Naive thymus-derived CD4-positive, alpha-beta T cell (primary cell): ENCODE results near the gene LIMS4. TPM values are rescaled to one million over a fixed set of nuclear protein-coding genes. Genes with fewer than 3 reads are reported as not detected.
"Not testable (repeated sequence)": the region's sequence is repeated elsewhere in the genome, so short reads cannot be mapped to it uniquely, and the experiment has no call there.

Experiments
- ATAC-seq: fragments of 150-1000 bp; cut with Tn5 transposase; 2 replicates; pipeline ENCODE4 v1.10.0; 2021; ENCODE audit warnings: mild to moderate bottlenecking, moderate library complexity
- CTCF ChIA-PET: fragments of 350-600 bp; sonication (Branson Sonifier 250); formaldehyde crosslinking; loops from one replicate; lab custom pipeline; 2021; ENCODE audit warnings: antibody characterized with exemption; lab: Charles Lee
- POLR2A ChIA-PET: fragments of 350-600 bp; sonication (Branson Sonifier 250); formaldehyde crosslinking; loops from one replicate; lab custom pipeline; 2021; ENCODE audit warnings: antibody characterized with exemption, inconsistent platforms; lab: Charles Lee
- DNase-seq, 9 donors: peaks; one replicate each; pipeline versions ENCODE4 v3.0.0 to v3.0.0-alpha.2; 2020 to 2022; ENCODE audit warnings: mixed read lengths in 1 of 9
- H3K27ac ChIP-seq: one replicate; pipeline ENCODE4 v1.7.0; 2013; ENCODE audit warnings: mild to moderate bottlenecking, low read depth, low read length, moderate library complexity
- H3K27me3 ChIP-seq, 2 donors: one replicate each; pipeline ENCODE4 v1.7.0; 2013; ENCODE audit warnings: low read length in 2 of 2, mild to moderate bottlenecking in 2 of 2, moderate library complexity in 2 of 2; ENCODE audit not compliant: control insufficient read depth in 2 of 2, insufficient read depth in 2 of 2
- H3K36me3 ChIP-seq, 3 experiments: 1 replicate in 2 of 3; 2 replicates in 1 of 3; pipeline ENCODE4 v1.7.0; 2013; ENCODE audit warnings: low read length in 3 of 3, mild to moderate bottlenecking in 3 of 3, moderate library complexity in 1 of 3; ENCODE audit not compliant: insufficient read depth in 3 of 3, control insufficient read depth in 2 of 3
- H3K4me1 ChIP-seq, 2 donors: one replicate each; pipeline ENCODE4 v1.7.0; 2013; ENCODE audit warnings: low read length in 2 of 2, mild to moderate bottlenecking in 2 of 2, moderate library complexity in 1 of 2; ENCODE audit not compliant: control insufficient read depth in 2 of 2, insufficient read depth in 2 of 2
- H3K4me3 ChIP-seq: 2 replicates; pipeline ENCODE4 v1.7.0; 2013; ENCODE audit warnings: mild to moderate bottlenecking, low read length
- H3K9me3 ChIP-seq, 3 experiments: 1 replicate in 2 of 3; 2 replicates in 1 of 3; pipeline ENCODE4 v1.7.0; 2013; ENCODE audit warnings: low read length in 3 of 3; ENCODE audit not compliant: control insufficient read depth in 2 of 3
- H3K27ac Mint-ChIP-seq, 9 donors: one replicate each; pipeline ENCODE4 v1.8.0; 2020 to 2022; ENCODE audit warnings: mixed read lengths in 9 of 9, mild to moderate bottlenecking in 8 of 9, moderate library complexity in 5 of 9, inconsistent platforms in 2 of 9
- H3K27me3 Mint-ChIP-seq, 5 donors: one replicate each; pipeline ENCODE4 v1.8.0; 2021 to 2022; ENCODE audit warnings: mixed read lengths in 5 of 5, mild to moderate bottlenecking in 1 of 5
- H3K36me3 Mint-ChIP-seq, 5 donors: one replicate each; pipeline ENCODE4 v1.8.0; 2020 to 2022; ENCODE audit warnings: mixed read lengths in 5 of 5, mild to moderate bottlenecking in 3 of 5, inconsistent platforms in 1 of 5
- H3K4me1 Mint-ChIP-seq, 7 donors: one replicate each; pipeline ENCODE4 v1.8.0; 2020 to 2022; ENCODE audit warnings: mixed read lengths in 7 of 7, mild to moderate bottlenecking in 3 of 7, inconsistent platforms in 1 of 7
- H3K4me3 Mint-ChIP-seq, 10 donors: one replicate each; pipeline ENCODE4 v1.8.0; 2020 to 2022; ENCODE audit warnings: mild to moderate bottlenecking in 10 of 10, mixed read lengths in 10 of 10, moderate library complexity in 6 of 10, inconsistent platforms in 2 of 10
- H3K9me3 Mint-ChIP-seq, 11 donors: one replicate each; pipeline ENCODE4 v1.8.0; 2020 to 2022; ENCODE audit warnings: mixed read lengths in 11 of 11, mild to moderate bottlenecking in 4 of 11, inconsistent platforms in 1 of 11, moderate library complexity in 1 of 11
- intact Hi-C, 2 donors: fragments of 100-400 bp; cut with micrococcal nuclease; formaldehyde crosslinking; loops; one replicate each; pipeline ENCODE4 v1.15.1; 2023
- polyA plus RNA-seq, 2 donors: library from polyadenylated mRNA; unstranded; fragments of 300-500 nt; fragmentation: Illumina TruSeq; gene quantifications; one replicate each; pipeline ENCODE4 v1.2.3, GENCODE V29; 2021
- total RNA-seq, 6 experiments: library from RNA in 5 of 6; stranded (reverse) in 5 of 6; gene quantifications; 1 replicate in 5 of 6; 2 replicates in 1 of 6; pipeline ENCODE4 v1.2.3 and lab custom pipeline; 2021 to 2026

Gene LIMS4
- total and polyA plus RNA-seq, 7 experiments from 2014 or later: 0.19 to 2.6 (median 1.1) TPM

DNA sequence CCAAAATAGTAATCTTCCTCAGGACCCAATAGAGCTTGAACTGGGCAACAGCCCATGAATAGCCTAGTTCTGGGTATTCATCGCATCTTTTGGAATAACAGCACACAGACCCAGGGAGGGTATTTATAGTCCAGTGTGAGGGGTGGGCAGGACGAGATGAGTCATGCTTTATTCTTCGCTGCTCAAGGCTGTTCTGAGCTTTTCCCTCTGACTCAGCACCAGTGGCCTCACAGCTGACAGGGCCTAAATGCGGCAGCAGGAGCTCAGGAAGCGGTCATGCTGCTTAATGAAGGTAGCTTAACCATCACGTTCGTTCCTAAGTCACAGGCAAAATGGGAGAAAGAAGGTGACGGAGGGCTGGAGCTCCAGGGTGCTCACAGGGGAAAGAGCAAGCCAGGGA, 7.3 kb downstream of the LIMS4 start:
- ATAC-seq, H3K4me1 ChIP-seq, H3K9me3 Mint-ChIP-seq, POLR2A ChIA-PET, H3K4me1 Mint-ChIP-seq, H3K27me3 Mint-ChIP-seq, H3K36me3 ChIP-seq, H3K27ac ChIP-seq, H3K9me3 ChIP-seq, DNase-seq, H3K4me3 Mint-ChIP-seq, H3K36me3 Mint-ChIP-seq, intact Hi-C loops, H3K4me3 ChIP-seq, CTCF ChIA-PET, H3K27ac Mint-ChIP-seq, H3K27me3 ChIP-seq: not testable (repeated sequence)

DNA sequence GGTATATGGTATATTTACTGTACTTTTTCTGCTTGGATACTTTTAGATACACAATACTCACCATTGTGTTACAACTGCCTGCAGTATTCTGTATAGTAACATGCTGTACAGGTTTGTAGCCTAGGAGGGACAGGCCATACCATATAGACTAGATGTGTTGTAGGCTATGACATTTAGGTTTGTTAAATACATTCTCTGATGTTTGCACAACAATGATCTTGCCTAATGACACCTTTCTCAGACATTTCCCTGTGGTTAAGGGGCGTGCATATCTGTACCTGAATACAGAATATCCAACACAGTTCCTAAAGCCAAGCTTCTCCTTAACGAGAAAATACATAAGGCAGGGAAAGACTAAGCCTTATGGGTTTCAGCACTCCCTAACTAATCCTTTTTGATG, 10.2 kb downstream of the LIMS4 start:
- H3K4me1 Mint-ChIP-seq, H3K4me3 Mint-ChIP-seq, ATAC-seq, H3K36me3 ChIP-seq, H3K9me3 ChIP-seq, H3K36me3 Mint-ChIP-seq, POLR2A ChIA-PET, DNase-seq, intact Hi-C loops, H3K27me3 ChIP-seq, CTCF ChIA-PET, H3K4me3 ChIP-seq, H3K27me3 Mint-ChIP-seq, H3K4me1 ChIP-seq, H3K27ac Mint-ChIP-seq, H3K27ac ChIP-seq, H3K9me3 Mint-ChIP-seq: not testable (repeated sequence)

DNA sequence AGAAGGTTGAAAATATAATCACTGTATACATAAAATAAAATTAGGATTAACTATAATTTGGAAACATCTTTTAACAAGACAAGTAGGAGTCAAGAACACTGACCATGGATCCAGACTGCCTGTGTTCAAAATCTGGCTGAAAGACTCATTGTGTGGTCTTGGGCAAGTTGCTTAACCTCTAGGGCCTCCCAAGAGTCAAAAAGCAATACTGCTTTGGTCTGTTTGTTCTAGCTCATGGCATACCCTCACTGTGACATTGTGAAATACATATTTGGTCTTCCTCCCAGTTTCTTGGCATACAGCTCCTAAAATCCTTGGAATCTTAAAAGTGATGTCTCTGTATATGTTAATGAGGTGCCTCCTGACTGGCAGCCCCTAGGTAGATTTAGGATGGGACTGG, 12.3 kb downstream of the LIMS4 start:
- H3K36me3 ChIP-seq, H3K4me3 Mint-ChIP-seq, POLR2A ChIA-PET, H3K9me3 ChIP-seq, H3K27me3 ChIP-seq, CTCF ChIA-PET, H3K9me3 Mint-ChIP-seq, H3K27ac ChIP-seq, intact Hi-C loops, H3K4me3 ChIP-seq, H3K4me1 Mint-ChIP-seq, ATAC-seq, DNase-seq, H3K27ac Mint-ChIP-seq, H3K36me3 Mint-ChIP-seq, H3K27me3 Mint-ChIP-seq, H3K4me1 ChIP-seq: not testable (repeated sequence)

DNA sequence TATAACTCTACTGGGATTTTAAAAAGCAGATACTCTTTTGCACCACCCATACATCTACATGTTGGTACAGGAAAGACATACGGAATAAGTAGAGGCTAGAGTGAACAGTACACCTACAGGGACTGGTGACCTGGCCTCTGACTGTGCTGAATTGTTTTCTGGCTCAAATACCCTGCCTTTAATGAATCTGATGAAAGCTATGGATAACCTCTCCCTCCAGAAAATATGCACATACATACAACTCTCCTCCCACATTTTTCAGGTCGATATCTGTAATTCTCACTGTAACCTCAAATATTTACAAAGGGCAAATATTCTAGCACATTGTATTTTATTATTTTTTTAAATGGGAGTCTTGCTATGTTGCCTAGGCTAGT, 15.4 kb downstream of the LIMS4 start:
- H3K9me3 ChIP-seq, DNase-seq, H3K27ac ChIP-seq, ATAC-seq, H3K4me3 Mint-ChIP-seq, CTCF ChIA-PET, H3K4me3 ChIP-seq, H3K27me3 Mint-ChIP-seq, intact Hi-C loops, H3K4me1 Mint-ChIP-seq, H3K36me3 Mint-ChIP-seq, H3K27me3 ChIP-seq, POLR2A ChIA-PET, H3K9me3 Mint-ChIP-seq, H3K4me1 ChIP-seq, H3K27ac Mint-ChIP-seq, H3K36me3 ChIP-seq: not testable (repeated sequence)

DNA sequence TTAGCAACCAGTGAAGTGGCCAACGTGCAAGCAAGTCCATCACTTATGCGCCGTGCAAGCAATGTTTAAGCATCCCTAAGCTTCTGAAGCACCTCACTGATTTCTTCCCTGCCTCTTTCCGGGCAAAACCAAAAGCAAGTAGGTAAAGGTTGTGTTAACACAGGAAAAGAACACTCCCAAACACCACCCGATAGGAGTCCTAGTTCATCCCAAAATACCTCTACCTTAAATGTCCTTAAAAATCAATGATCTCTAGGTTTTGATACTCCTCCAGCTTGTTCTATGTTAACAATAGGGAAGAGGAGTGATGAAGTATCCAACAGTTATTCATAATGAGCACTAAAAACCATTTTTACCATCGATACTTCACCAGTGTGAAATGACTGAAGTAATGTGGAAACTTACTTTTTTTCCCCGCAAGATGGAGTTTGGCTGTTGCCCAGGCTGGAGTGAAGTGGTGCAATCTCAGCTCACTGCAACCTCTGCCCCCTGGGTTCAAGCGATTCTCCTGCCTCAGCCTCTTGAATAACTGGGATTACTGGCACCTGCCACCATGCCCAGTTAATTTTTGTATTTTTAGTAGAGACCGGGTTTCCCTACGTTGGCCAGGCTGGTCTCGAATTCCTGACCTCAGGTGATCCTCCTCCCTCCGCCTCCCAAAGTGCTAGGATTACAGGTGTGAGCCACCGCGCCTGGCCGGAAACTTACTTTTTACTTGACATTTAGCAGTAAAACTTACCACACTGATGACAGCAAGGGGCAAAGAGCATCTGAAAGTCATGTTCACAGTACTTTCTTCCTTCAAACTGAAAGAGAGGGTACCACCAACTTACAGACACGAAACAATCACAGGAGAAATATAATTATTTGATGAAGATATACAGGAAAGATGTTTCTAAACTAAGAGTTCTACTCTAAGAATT, 16.1 kb downstream of the LIMS4 start:
- CTCF ChIA-PET, H3K27ac Mint-ChIP-seq, H3K4me3 ChIP-seq, H3K4me1 ChIP-seq, ATAC-seq, POLR2A ChIA-PET, H3K27me3 Mint-ChIP-seq, H3K27ac ChIP-seq, H3K9me3 ChIP-seq, H3K9me3 Mint-ChIP-seq, intact Hi-C loops, H3K4me3 Mint-ChIP-seq, H3K36me3 ChIP-seq, H3K4me1 Mint-ChIP-seq, H3K36me3 Mint-ChIP-seq, DNase-seq, H3K27me3 ChIP-seq: not testable (repeated sequence)

DNA sequence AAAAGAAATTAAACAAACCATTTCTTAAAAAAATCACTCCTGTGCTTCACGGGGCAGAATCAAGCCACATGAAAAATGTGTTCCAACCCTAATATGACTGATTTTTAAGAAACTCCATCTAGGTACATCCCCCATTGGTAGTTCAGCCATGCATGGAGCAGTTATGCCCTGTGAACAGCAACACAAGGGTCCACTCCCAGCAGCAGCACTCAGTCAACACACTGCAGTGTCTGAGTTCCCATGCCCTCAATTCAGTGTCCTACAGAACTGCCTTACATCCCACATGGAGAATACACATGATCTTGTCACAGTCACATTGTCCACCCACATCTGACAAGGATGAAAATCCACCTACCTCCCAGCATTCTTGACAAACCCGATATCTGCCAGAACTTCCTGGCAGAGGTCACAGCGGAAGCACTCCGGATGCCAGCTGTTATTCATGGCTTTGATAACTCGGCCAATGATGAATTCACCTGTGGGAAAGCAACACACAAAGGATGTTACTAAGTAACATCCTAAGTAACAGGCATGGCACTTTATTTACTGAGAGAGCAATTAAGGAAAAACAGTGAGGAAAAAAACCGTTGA, 17.4 kb downstream of the LIMS4 start:
- H3K4me3 ChIP-seq, DNase-seq, H3K27ac ChIP-seq, H3K27me3 Mint-ChIP-seq, H3K36me3 Mint-ChIP-seq, H3K36me3 ChIP-seq, H3K4me1 ChIP-seq, CTCF ChIA-PET, H3K4me1 Mint-ChIP-seq, H3K27ac Mint-ChIP-seq, H3K27me3 ChIP-seq, H3K9me3 ChIP-seq, H3K9me3 Mint-ChIP-seq, intact Hi-C loops, H3K4me3 Mint-ChIP-seq, ATAC-seq, POLR2A ChIA-PET: not testable (repeated sequence)

DNA sequence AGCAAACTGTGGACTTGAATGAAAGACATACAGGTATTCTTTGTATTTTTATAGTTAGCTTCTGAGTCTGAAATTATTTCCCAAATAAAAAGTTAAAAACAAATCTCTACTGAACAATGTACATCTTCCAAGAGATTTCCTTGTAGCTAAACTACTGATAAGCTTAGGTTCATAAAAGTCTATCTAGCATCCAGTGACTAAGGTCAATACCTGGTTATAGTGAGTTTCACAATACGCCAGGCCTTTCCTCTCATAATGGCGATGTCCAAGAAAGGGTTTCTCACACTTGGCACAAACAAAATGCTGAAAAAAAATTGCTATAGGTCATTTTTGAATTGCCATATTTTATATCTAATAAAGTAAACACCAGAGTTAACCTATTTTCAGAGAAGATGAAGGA, 21.7 kb downstream of the LIMS4 start:
- H3K27ac ChIP-seq, H3K27ac Mint-ChIP-seq, H3K9me3 Mint-ChIP-seq, H3K4me1 Mint-ChIP-seq, ATAC-seq, H3K36me3 ChIP-seq, H3K4me3 Mint-ChIP-seq, intact Hi-C loops, H3K27me3 Mint-ChIP-seq, DNase-seq, H3K4me1 ChIP-seq, H3K9me3 ChIP-seq, CTCF ChIA-PET, POLR2A ChIA-PET, H3K4me3 ChIP-seq, H3K27me3 ChIP-seq, H3K36me3 Mint-ChIP-seq: not testable (repeated sequence)
